ENCODE measurements around the gene SPOCK3. TPM values are rescaled to one million over a fixed set of nuclear protein-coding genes. Genes with fewer than 3 reads are reported as not detected.
"Not testable (repeated sequence)": the region's sequence is repeated elsewhere in the genome, so short reads cannot be mapped to it uniquely, and the experiment has no call there.

SPOCK3 gene
- total RNA-seq, 2 experiments from 2014 or later = not detected

- Histone ChIP-seq H3K9me2 (ENCODE audit: insufficient read depth, low read length) (no peaks in the 10 kb centered on the region), H3K27ac (ENCODE audit: low read depth, low read length, poor library complexity, severe bottlenecking) (no peak overlapping the region), H3K9me3 (ENCODE audit: low read length) (no peaks in the 10 kb centered on the region), H3K4me1 (ENCODE audit: insufficient read depth, low read length, poor library complexity, severe bottlenecking) (no peaks in the 10 kb centered on the region), H2AFZ (ENCODE audit: low read length) (no peak overlapping the region), H4K20me1 (ENCODE audit: insufficient read depth, low read length) (no peaks in the 10 kb centered on the region), H3K79me2 (ENCODE audit: insufficient read depth, low read depth, low read length) (no peaks in the 10 kb centered on the region), H3K4me2 (ENCODE audit: low read length) (no peak overlapping the region), H3K4me3 (ENCODE audit: low read depth, low read length, poor library complexity, severe bottlenecking) (no peak overlapping the region), H3K36me3 (ENCODE audit: insufficient read depth, low read length) (no peaks in the 10 kb centered on the region)
- intact Hi-C loops (cut with micrococcal nuclease; ENCODE audit: unreplicated experiment) = no loop called here
- no peak for TF ChIP-seq EZH2phosphoT487 (IDR thresholded peaks at IDR 0.05; ENCODE audit: borderline replicate concordance, low read depth, low read length)
- TF ChIP-seq CTCF (conservative IDR thresholded peaks at IDR 0.05; ENCODE audit: low read length) = no peak
- BruUV-seq (replicated peaks) = no TSS peak
- POLR2A ChIA-PET = interaction anchor here (0.7 kb wide), 1 partner anchor 28 kb away, joined by 3 read pairs; no protein-coding TSS in a partner anchor
- no peak for DNase-seq (ENCODE audit: low spot score)
- CTCF ChIA-PET (ENCODE audit: unreplicated experiment) = no interaction called here
Measured at GRCh38 chr4:166862032-166862431, 372.3 kb downstream of the SPOCK3 start.

- H3K4me2 ChIP-seq (ENCODE audit: low read length); intact Hi-C loops (cut with micrococcal nuclease; ENCODE audit: unreplicated experiment); H3K27ac ChIP-seq (ENCODE audit: low read depth, low read length, poor library complexity, severe bottlenecking); CTCF ChIA-PET (ENCODE audit: unreplicated experiment); H3K4me3 ChIP-seq (ENCODE audit: low read depth, low read length, poor library complexity, severe bottlenecking); H3K79me2 ChIP-seq (ENCODE audit: insufficient read depth, low read depth, low read length); H3K4me1 ChIP-seq (ENCODE audit: insufficient read depth, low read length, poor library complexity, severe bottlenecking); DNase-seq (ENCODE audit: low spot score); BruUV-seq (replicated peaks); H3K36me3 ChIP-seq (ENCODE audit: insufficient read depth, low read length); H3K9me2 ChIP-seq (ENCODE audit: insufficient read depth, low read length); H3K9me3 ChIP-seq (ENCODE audit: low read length); H4K20me1 ChIP-seq (ENCODE audit: insufficient read depth, low read length); POLR2A ChIA-PET; H2AFZ ChIP-seq (ENCODE audit: low read length): not testable (repeated sequence)
Measured at GRCh38 chr4:166850398-166850797, 383.9 kb downstream of the SPOCK3 start.

- no TSS peak for BruUV-seq (replicated peaks)
- Histone ChIP-seq H3K36me3 (ENCODE audit: insufficient read depth, low read length) (no peaks in the 10 kb centered on the region), H3K27ac (ENCODE audit: low read depth, low read length, poor library complexity, severe bottlenecking) (no peak overlapping the region), H3K9me2 (ENCODE audit: insufficient read depth, low read length) (no peaks in the 10 kb centered on the region), H3K79me2 (ENCODE audit: insufficient read depth, low read depth, low read length) (no peaks in the 10 kb centered on the region), H2AFZ (ENCODE audit: low read length) (no peak overlapping the region), H3K9me3 (ENCODE audit: low read length) (no peaks in the 10 kb centered on the region), H3K4me1 (ENCODE audit: insufficient read depth, low read length, poor library complexity, severe bottlenecking) (no peaks in the 10 kb centered on the region), H4K20me1 (ENCODE audit: insufficient read depth, low read length) (no peaks in the 10 kb centered on the region), H3K4me2 (ENCODE audit: low read length) (no peak overlapping the region), H3K4me3 (ENCODE audit: low read depth, low read length, poor library complexity, severe bottlenecking) (no peak overlapping the region)
- no peak for TF ChIP-seq EZH2phosphoT487 (IDR thresholded peaks at IDR 0.05; ENCODE audit: borderline replicate concordance, low read depth, low read length)
- no peak for TF ChIP-seq CTCF (conservative IDR thresholded peaks at IDR 0.05; ENCODE audit: low read length)
- intact Hi-C loops (cut with micrococcal nuclease; ENCODE audit: unreplicated experiment) = no loop called here
- no peak for DNase-seq (ENCODE audit: low spot score)
- CTCF ChIA-PET (ENCODE audit: unreplicated experiment) = no interaction called here
- POLR2A ChIA-PET = no interaction called here
Measured at GRCh38 chr4:166846939-166847338, 387.4 kb downstream of the SPOCK3 start.
